Neuronal stem cell (in vitro differentiated cells): ENCODE measurements around the gene ZNF169. TPM values are rescaled to one million over a fixed set of nuclear protein-coding genes. Genes with fewer than 3 reads are reported as not detected.
A peak's percentile ranks its signal among the peaks of the same experiment; 100 is the strongest.

Source experiments
- DNase-seq: peaks from one replicate; pipeline ENCODE4 v3.0.0-alpha.2; 2013; ENCODE audit warnings: low spot score
- H2AFZ ChIP-seq: one replicate; pipeline ENCODE4 v1.6.1; 2013; ENCODE audit warnings: mild to moderate bottlenecking, low read length, inconsistent platforms
- H2AK5ac ChIP-seq: 2 replicates; pipeline ENCODE4 v1.6.1; 2013; ENCODE audit warnings: low read depth, mild to moderate bottlenecking, inconsistent platforms, low read length, moderate library complexity, mixed read lengths
- H2BK120ac ChIP-seq: 2 replicates; pipeline ENCODE4 v1.6.1; 2013; ENCODE audit warnings: low read depth, mild to moderate bottlenecking, inconsistent platforms, low read length, moderate library complexity, mixed read lengths
- H2BK12ac ChIP-seq: one replicate; pipeline ENCODE4 v1.6.1; 2013; ENCODE audit warnings: low read length, inconsistent platforms
- H2BK15ac ChIP-seq: 2 replicates; pipeline ENCODE4 v1.6.1; 2013; ENCODE audit warnings: mild to moderate bottlenecking, low read length, inconsistent platforms, mixed read lengths
- H2BK5ac ChIP-seq: one replicate; pipeline ENCODE4 v1.6.1; 2013; ENCODE audit warnings: inconsistent platforms, mild to moderate bottlenecking, low read length, moderate library complexity
- H3K14ac ChIP-seq: one replicate; pipeline ENCODE4 v1.6.1; 2013; ENCODE audit warnings: low read length, inconsistent platforms
- H3K18ac ChIP-seq: 2 replicates; pipeline ENCODE4 v1.6.1; 2013; ENCODE audit warnings: low read length, inconsistent platforms
- H3K23ac ChIP-seq: 2 replicates; pipeline ENCODE4 v1.6.1; 2013; ENCODE audit warnings: low read depth, mild to moderate bottlenecking, mixed read lengths, low read length, inconsistent platforms; ENCODE audit not compliant: poor library complexity
- H3K27ac ChIP-seq: replicated peaks from 3 replicates; pipeline ENCODE4 v1.5.1; 2013; ENCODE audit warnings: low read length, inconsistent platforms
- H3K27me3 ChIP-seq, 3 experiments: 2 replicates each; pipeline ENCODE4 v1.6.1; 2013; ENCODE audit warnings: low read length in 3 of 3, mild to moderate bottlenecking in 2 of 3, inconsistent platforms in 1 of 3, low read depth in 1 of 3, mixed read lengths in 1 of 3, moderate library complexity in 1 of 3; ENCODE audit not compliant: control insufficient read depth in 3 of 3, insufficient read depth in 3 of 3
- H3K36me3 ChIP-seq, 2 donors: replicated peaks in 1 of 2; 2 replicates each; pipeline ENCODE4 v1.6.1; 2013; ENCODE audit warnings: low read length in 2 of 2; ENCODE audit not compliant: control insufficient read depth in 2 of 2, insufficient read depth in 2 of 2
- H3K4ac ChIP-seq: 2 replicates; pipeline ENCODE4 v1.6.1; 2013; ENCODE audit warnings: inconsistent platforms, mild to moderate bottlenecking, low read length, moderate library complexity
- H3K4me1 ChIP-seq, 2 donors: 1 replicate in 1 of 2; 2 replicates in 1 of 2; pipeline ENCODE4 v1.6.1; 2013; ENCODE audit warnings: low read length in 2 of 2, low read depth in 1 of 2; ENCODE audit not compliant: control insufficient read depth in 2 of 2, insufficient read depth in 1 of 2
- H3K4me2 ChIP-seq: one replicate; pipeline ENCODE4 v1.6.1; 2013; ENCODE audit warnings: mild to moderate bottlenecking, low read length, inconsistent platforms; ENCODE audit not compliant: insufficient read depth, poor library complexity, severe bottlenecking
- H3K4me3 ChIP-seq, 2 donors: 2 replicates each; pipeline ENCODE4 v1.5.1; 2013; ENCODE audit warnings: low read length in 2 of 2, mild to moderate bottlenecking in 2 of 2, inconsistent platforms in 1 of 2, moderate library complexity in 1 of 2
- H3K79me1 ChIP-seq: one replicate; pipeline ENCODE4 v1.6.1; 2013; ENCODE audit warnings: low read depth, mild to moderate bottlenecking, inconsistent platforms, low read length, moderate library complexity
- H3K9ac ChIP-seq: one replicate; pipeline ENCODE4 v1.6.1; 2013; ENCODE audit warnings: mild to moderate bottlenecking, low read depth, low read length, inconsistent platforms; ENCODE audit not compliant: poor library complexity
- H3K9me3 ChIP-seq, 2 donors: replicated peaks in 1 of 2; 2 replicates each; pipeline versions ENCODE3 to v1.6.1; 2013; ENCODE audit warnings: low read length in 2 of 2, mild to moderate bottlenecking in 2 of 2, inconsistent platforms in 1 of 2, low read depth in 1 of 2, mixed read lengths in 1 of 2, moderate library complexity in 1 of 2; ENCODE audit not compliant: control insufficient read depth in 2 of 2, insufficient read depth in 1 of 2
- H4K8ac ChIP-seq: one replicate; pipeline ENCODE4 v1.6.1; 2013; ENCODE audit warnings: low read depth, mild to moderate bottlenecking, inconsistent platforms, low read length, moderate library complexity
- H4K91ac ChIP-seq: one replicate; pipeline ENCODE4 v1.6.1; 2013; ENCODE audit warnings: low read length, low read depth, mild to moderate bottlenecking, inconsistent platforms; ENCODE audit not compliant: poor library complexity
- WGBS, 2 donors: extraction: QIAGEN DNeasy Blood & Tissue Kit; methylation state at CpG; one replicate each; pipeline ENCODE4 v1.1.7; 2013; ENCODE audit warnings: missing lambda C conversion rate in 2 of 2, mixed read lengths in 1 of 2; ENCODE audit not compliant: insufficient read length in 2 of 2, insufficient replicate concordance in 1 of 2; ENCODE audit errors: extremely low coverage in 2 of 2; 5-methylcytosine and 5-hydroxymethylcytosine counted together
- polyA plus RNA-seq, 2 experiments: library from polyadenylated mRNA; stranded (reverse); fragments of 200-250 nt; gene quantifications; one replicate each; pipeline ENCODE4 v1.2.3, GENCODE V29; 2013

ZNF169 gene
- polyA plus RNA-seq (2013, experiment 1 of 2) = 5.3 TPM
- polyA plus RNA-seq (2013, experiment 2 of 2) = 4.6 TPM

- Histone ChIP-seq H2AFZ (peak within 1 kb of the TSS; percentile 85), H2AK5ac (peak within 1 kb of the TSS; percentile 79), H3K79me1 (peaks cover 9% of the 10 kb centered on the region), H3K14ac (no peak within 1 kb of the TSS), H3K4ac (no peak within 1 kb of the TSS), H4K91ac (no peak within 1 kb of the TSS), H3K27me3 (no peaks in the 10 kb centered on the region), H3K4me1 (peaks cover 0 to 2% of the 10 kb centered on the region in 2 donors), H2BK15ac (peak within 1 kb of the TSS; percentile 38), H2BK12ac (no peak within 1 kb of the TSS), H2BK5ac (peak within 1 kb of the TSS; percentile 94), H2BK120ac (peak within 1 kb of the TSS; percentile 81), H3K4me3 (peak within 1 kb of the TSS; percentile 69 to 96), H3K36me3 (no peaks in the 10 kb centered on the region), H3K27ac (no peak within 1 kb of the TSS), H3K9ac (peak within 1 kb of the TSS; percentile 81), H4K8ac (peak within 1 kb of the TSS; percentile 92), H3K4me2 (peak within 1 kb of the TSS; percentile 60), H3K23ac (peak within 1 kb of the TSS; percentile 95), H3K9me3 (no peaks in the 10 kb centered on the region), H3K18ac (peak within 1 kb of the TSS; percentile 96)
- no CpG with 5 or more reads among the region's 50 CpGs for WGBS, 2 donors
- DNase-seq = peak; percentile 64
Measured at GRCh38 chr9:94259077-94259862, at the start of gene ZNF169. ZNF169 (plus strand) TSS chr9:94259298; CDS start chr9:94278813, 19,515 bp downstream.

- Histone ChIP-seq H3K27ac (no peak overlapping the region), H3K36me3 (no peaks in the 10 kb centered on the region), H2BK5ac (no peak overlapping the region), H2BK120ac (no peak overlapping the region), H3K9ac (no peak overlapping the region), H3K4me1 (no peaks in the 10 kb centered on the region), H3K79me1 (no peaks in the 10 kb centered on the region), H3K4ac (no peak overlapping the region), H3K9me3 (peaks cover 0 to 2% of the 10 kb centered on the region in 2 donors), H3K14ac (no peak overlapping the region), H3K18ac (no peak overlapping the region), H4K8ac (no peak overlapping the region), H2AFZ (no peak overlapping the region), H3K4me3 (no peak overlapping the region), H2BK12ac (no peak overlapping the region), H3K27me3 (peaks cover 0 to 7% (median 0%) of the 10 kb centered on the region in 3 experiments), H2BK15ac (no peak overlapping the region), H2AK5ac (no peak overlapping the region), H4K91ac (no peak overlapping the region), H3K4me2 (no peak overlapping the region), H3K23ac (no peak overlapping the region)
- DNase-seq = no peak
- no CpG with 5 or more reads among the region's 5 CpGs for WGBS, 2 donors
Measured at GRCh38 chr9:94210616-94211603, 48.2 kb upstream of the ZNF169 start.

GRCh38 chr9:94212091-94212490 lies 47.0 kb upstream of the ZNF169 start:
- Histone ChIP-seq H3K14ac (no peak overlapping the region), H2AFZ (peak overlapping the region; percentile 23), H3K4me3 (no peak overlapping the region), H3K9ac (no peak overlapping the region), H3K9me3 (peaks cover 0 to 2% of the 10 kb centered on the region in 2 donors), H2BK5ac (no peak overlapping the region), H3K4ac (no peak overlapping the region), H3K23ac (no peak overlapping the region), H3K27me3 (peaks cover 0 to 7% (median 0%) of the 10 kb centered on the region in 3 experiments), H2BK120ac (no peak overlapping the region), H3K79me1 (no peaks in the 10 kb centered on the region), H3K27ac (no peak overlapping the region), H3K4me2 (no peak overlapping the region), H3K36me3 (no peaks in the 10 kb centered on the region), H2BK12ac (no peak overlapping the region), H2AK5ac (no peak overlapping the region), H4K8ac (no peak overlapping the region), H3K4me1 (no peaks in the 10 kb centered on the region), H3K18ac (no peak overlapping the region), H4K91ac (no peak overlapping the region), H2BK15ac (no peak overlapping the region)
- DNase-seq = no peak
- no CpG with 5 or more reads among the region's 1 CpG for WGBS, 2 donors
